ENCODE measurements around the gene TMEM62. TPM values are rescaled to one million over a fixed set of nuclear protein-coding genes. Genes with fewer than 3 reads are reported as not detected.

Gene TMEM62
- total and polyA plus RNA-seq, 4 donors: 4.5 to 14.0 (median 10.6) TPM

GRCh38 chr15:43214592-43215295, 81.4 kb downstream of the TMEM62 start:
- Histone ChIP-seq H3K9ac (ENCODE audit: low read depth in 1 of 2, low read length in 2 of 2) (no peak overlapping the region), H3K4me3 (ENCODE audit: low read depth in 1 of 3, low read length in 3 of 3) (no peak overlapping the region), H3K27ac (ENCODE audit: low read depth in 1 of 2, low read length in 2 of 2) (no peak overlapping the region), H3K9me3 (ENCODE audit: control insufficient read depth in 4 of 4, low read length in 3 of 4) (no peaks in the 10 kb centered on the region), H3K27me3 (ENCODE audit: control insufficient read depth in 4 of 4, insufficient read depth in 4 of 4, low read length in 3 of 4) (no peaks in the 10 kb centered on the region), H3K36me3 (ENCODE audit: control insufficient read depth in 4 of 4, insufficient read depth in 3 of 4, low read depth in 1 of 4, low read length in 3 of 4) (no peaks in the 10 kb centered on the region), H3K4me1 (ENCODE audit: control insufficient read depth in 4 of 4, insufficient read depth in 4 of 4, low read length in 3 of 4) (no peaks in the 10 kb centered on the region)
- TF ChIP-seq GABPA (IDR thresholded peaks at IDR 0.05 in 1 of 2, conservative IDR thresholded peaks at IDR 0.05 in 1 of 2) (no peak), HNF4G (IDR thresholded peaks at IDR 0.05) (no peak), FOXA2 (IDR thresholded peaks at IDR 0.05) (no peak), FOXA1 (IDR thresholded peaks at IDR 0.05) (no peak), SP1 (IDR thresholded peaks at IDR 0.05) (no peak), EGR1 (IDR thresholded peaks at IDR 0.05; ENCODE audit: low read depth in 2 of 2) (no peak)
- TF ChIP-seq, protein P1, sequence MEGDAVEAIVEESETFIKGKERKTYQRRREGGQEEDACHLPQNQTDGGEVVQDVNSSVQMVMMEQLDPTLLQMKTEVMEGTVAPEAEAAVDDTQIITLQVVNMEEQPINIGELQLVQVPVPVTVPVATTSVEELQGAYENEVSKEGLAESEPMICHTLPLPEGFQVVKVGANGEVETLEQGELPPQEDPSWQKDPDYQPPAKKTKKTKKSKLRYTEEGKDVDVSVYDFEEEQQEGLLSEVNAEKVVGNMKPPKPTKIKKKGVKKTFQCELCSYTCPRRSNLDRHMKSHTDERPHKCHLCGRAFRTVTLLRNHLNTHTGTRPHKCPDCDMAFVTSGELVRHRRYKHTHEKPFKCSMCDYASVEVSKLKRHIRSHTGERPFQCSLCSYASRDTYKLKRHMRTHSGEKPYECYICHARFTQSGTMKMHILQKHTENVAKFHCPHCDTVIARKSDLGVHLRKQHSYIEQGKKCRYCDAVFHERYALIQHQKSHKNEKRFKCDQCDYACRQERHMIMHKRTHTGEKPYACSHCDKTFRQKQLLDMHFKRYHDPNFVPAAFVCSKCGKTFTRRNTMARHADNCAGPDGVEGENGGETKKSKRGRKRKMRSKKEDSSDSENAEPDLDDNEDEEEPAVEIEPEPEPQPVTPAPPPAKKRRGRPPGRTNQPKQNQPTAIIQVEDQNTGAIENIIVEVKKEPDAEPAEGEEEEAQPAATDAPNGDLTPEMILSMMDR (IDR thresholded peaks at IDR 0.05; ENCODE audit: low read depth, low read length, missing input control): no peak
- TF ChIP-seq, protein P2, sequence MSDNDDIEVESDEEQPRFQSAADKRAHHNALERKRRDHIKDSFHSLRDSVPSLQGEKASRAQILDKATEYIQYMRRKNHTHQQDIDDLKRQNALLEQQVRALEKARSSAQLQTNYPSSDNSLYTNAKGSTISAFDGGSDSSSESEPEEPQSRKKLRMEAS (IDR thresholded peaks at IDR 0.05): no peak
- DNase-seq (ENCODE audit: low spot score): no peak
- WGBS: 93% methylated on average over 6 of the region's 6 CpGs

DNA sequence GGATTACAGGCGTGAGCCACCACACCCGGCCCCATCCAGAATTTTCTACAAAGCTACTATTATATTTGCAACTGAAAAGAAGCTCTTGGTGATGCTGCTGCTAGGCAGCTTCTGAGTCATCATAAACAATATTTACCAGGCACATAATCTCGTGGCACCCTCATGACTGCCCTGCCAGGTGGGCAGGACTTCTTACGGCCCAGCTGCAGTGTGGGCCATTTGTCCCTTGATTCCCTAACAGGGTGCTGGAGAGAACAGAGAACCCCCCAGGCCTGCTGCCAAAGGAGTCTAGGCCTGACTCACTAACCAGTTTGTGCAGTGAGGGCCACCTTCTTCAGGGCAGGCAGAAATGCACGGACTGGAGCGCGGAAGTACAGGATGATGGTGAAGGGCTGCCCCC, 82.6 kb downstream of the TMEM62 start:
- no peaks in the 10 kb centered on the region for H3K4me1 ChIP-seq (ENCODE audit: control insufficient read depth in 4 of 4, insufficient read depth in 4 of 4, low read length in 3 of 4)
- H3K36me3 ChIP-seq (ENCODE audit: control insufficient read depth in 4 of 4, insufficient read depth in 3 of 4, low read depth in 1 of 4, low read length in 3 of 4): no peaks in the 10 kb centered on the region
- 87% methylated on average over 7 of the region's 7 CpGs for WGBS
- H3K4me3 ChIP-seq (ENCODE audit: low read depth in 1 of 3, low read length in 3 of 3): no peak overlapping the region
- no peak overlapping the region for H3K27ac ChIP-seq (ENCODE audit: low read depth in 1 of 2, low read length in 2 of 2)
- H3K9me3 ChIP-seq (ENCODE audit: control insufficient read depth in 4 of 4, low read length in 3 of 4): no peaks in the 10 kb centered on the region
- no peaks in the 10 kb centered on the region for H3K27me3 ChIP-seq (ENCODE audit: control insufficient read depth in 4 of 4, insufficient read depth in 4 of 4, low read length in 3 of 4)
- DNase-seq (ENCODE audit: low spot score): no peak
- no peak overlapping the region for H3K9ac ChIP-seq (ENCODE audit: low read depth in 1 of 2, low read length in 2 of 2)
- TF ChIP-seq GABPA (IDR thresholded peaks at IDR 0.05 in 1 of 2, conservative IDR thresholded peaks at IDR 0.05 in 1 of 2): no peak
- TF ChIP-seq, protein P1 (IDR thresholded peaks at IDR 0.05; ENCODE audit: low read depth, low read length, missing input control): no peak
- TF ChIP-seq RXRA (IDR thresholded peaks at IDR 0.05): no peak
- TF ChIP-seq NR2F2 (IDR thresholded peaks at IDR 0.05): no peak
- TF ChIP-seq FOXA1 (IDR thresholded peaks at IDR 0.05): no peak
- TF ChIP-seq JUND (IDR thresholded peaks at IDR 0.05): no peak
- no peak for TF ChIP-seq EGR1 (IDR thresholded peaks at IDR 0.05; ENCODE audit: low read depth in 2 of 2)
- TF ChIP-seq TAF1 (conservative IDR thresholded peaks at IDR 0.05): no peak
- TF ChIP-seq, protein P2 (IDR thresholded peaks at IDR 0.05): no peak
- TF ChIP-seq, protein P3, sequence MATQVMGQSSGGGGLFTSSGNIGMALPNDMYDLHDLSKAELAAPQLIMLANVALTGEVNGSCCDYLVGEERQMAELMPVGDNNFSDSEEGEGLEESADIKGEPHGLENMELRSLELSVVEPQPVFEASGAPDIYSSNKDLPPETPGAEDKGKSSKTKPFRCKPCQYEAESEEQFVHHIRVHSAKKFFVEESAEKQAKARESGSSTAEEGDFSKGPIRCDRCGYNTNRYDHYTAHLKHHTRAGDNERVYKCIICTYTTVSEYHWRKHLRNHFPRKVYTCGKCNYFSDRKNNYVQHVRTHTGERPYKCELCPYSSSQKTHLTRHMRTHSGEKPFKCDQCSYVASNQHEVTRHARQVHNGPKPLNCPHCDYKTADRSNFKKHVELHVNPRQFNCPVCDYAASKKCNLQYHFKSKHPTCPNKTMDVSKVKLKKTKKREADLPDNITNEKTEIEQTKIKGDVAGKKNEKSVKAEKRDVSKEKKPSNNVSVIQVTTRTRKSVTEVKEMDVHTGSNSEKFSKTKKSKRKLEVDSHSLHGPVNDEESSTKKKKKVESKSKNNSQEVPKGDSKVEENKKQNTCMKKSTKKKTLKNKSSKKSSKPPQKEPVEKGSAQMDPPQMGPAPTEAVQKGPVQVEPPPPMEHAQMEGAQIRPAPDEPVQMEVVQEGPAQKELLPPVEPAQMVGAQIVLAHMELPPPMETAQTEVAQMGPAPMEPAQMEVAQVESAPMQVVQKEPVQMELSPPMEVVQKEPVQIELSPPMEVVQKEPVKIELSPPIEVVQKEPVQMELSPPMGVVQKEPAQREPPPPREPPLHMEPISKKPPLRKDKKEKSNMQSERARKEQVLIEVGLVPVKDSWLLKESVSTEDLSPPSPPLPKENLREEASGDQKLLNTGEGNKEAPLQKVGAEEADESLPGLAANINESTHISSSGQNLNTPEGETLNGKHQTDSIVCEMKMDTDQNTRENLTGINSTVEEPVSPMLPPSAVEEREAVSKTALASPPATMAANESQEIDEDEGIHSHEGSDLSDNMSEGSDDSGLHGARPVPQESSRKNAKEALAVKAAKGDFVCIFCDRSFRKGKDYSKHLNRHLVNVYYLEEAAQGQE (IDR thresholded peaks at IDR 0.05): no peak
- no peak for TF ChIP-seq HNF4A (conservative IDR thresholded peaks at IDR 0.05)
- TF ChIP-seq SP1 (IDR thresholded peaks at IDR 0.05): no peak
- no peak for TF ChIP-seq HNF4G (IDR thresholded peaks at IDR 0.05)
- no peak for TF ChIP-seq ATF3 (IDR thresholded peaks at IDR 0.05)
- TF ChIP-seq YY1 (IDR thresholded peaks at IDR 0.05): no peak

Measured in liver (tissue), 9 donors.